WTC11 (cell line): ENCODE measurements around the gene AMACR.

Experiments
- CTCF ChIP-seq: fragments of 200-600 bp; IDR thresholded peaks from 2 replicates; pipeline ENCODE4 v1.8.0; 2022; ENCODE audit warnings: antibody characterized with exemption
- ETV6 ChIP-seq: sonication (generic); formaldehyde crosslinking; IDR thresholded peaks from 2 replicates; pipeline ENCODE4 v1.8.1; 2022; ENCODE audit warnings: mild to moderate bottlenecking, missing genetic modification reagents
- FOXP4 ChIP-seq: sonication (generic); formaldehyde crosslinking; IDR thresholded peaks from 2 replicates; pipeline ENCODE4 v1.8.0; 2022; ENCODE audit warnings: mild to moderate bottlenecking, missing genetic modification reagents
- HMGA2 ChIP-seq: fragments of 250-450 bp; sonication (Bioruptor Pico); IDR thresholded peaks from 2 replicates; pipeline ENCODE4 v1.4.0; 2021; ENCODE audit warnings: mild to moderate bottlenecking, moderate library complexity
- HMGXB4 ChIP-seq: sonication (generic); formaldehyde crosslinking; IDR thresholded peaks from 2 replicates; pipeline ENCODE4 v1.8.1; 2023; ENCODE audit warnings: mild to moderate bottlenecking, moderate library complexity, missing genetic modification reagents
- MAX ChIP-seq: sonication (generic); formaldehyde crosslinking; IDR thresholded peaks from 2 replicates; pipeline ENCODE4 v1.8.0; 2022; ENCODE audit warnings: mild to moderate bottlenecking, missing genetic modification reagents
- MLX ChIP-seq: sonication (generic); formaldehyde crosslinking; IDR thresholded peaks from 2 replicates; pipeline ENCODE4 v1.8.1; 2023; ENCODE audit warnings: mild to moderate bottlenecking, missing genetic modification reagents, moderate library complexity
- PRDM15 ChIP-seq: sonication (generic); formaldehyde crosslinking; IDR thresholded peaks from 2 replicates; pipeline ENCODE4 v1.8.0; 2022; ENCODE audit warnings: missing genetic modification reagents
- SMAD4 ChIP-seq: sonication (generic); formaldehyde crosslinking; IDR thresholded peaks from 2 replicates; pipeline ENCODE4 v1.8.0; 2022; ENCODE audit warnings: mild to moderate bottlenecking, missing genetic modification reagents
- TCF7 ChIP-seq: sonication (generic); formaldehyde crosslinking; IDR thresholded peaks from 2 replicates; pipeline ENCODE4 v1.8.0; 2022; ENCODE audit warnings: mild to moderate bottlenecking, low read depth, missing genetic modification reagents, moderate library complexity
- TEAD1 ChIP-seq: sonication (generic); formaldehyde crosslinking; IDR thresholded peaks from 2 replicates; pipeline ENCODE4 v1.8.0; 2022; ENCODE audit warnings: mild to moderate bottlenecking, missing genetic modification reagents
- USF1 ChIP-seq: sonication (generic); formaldehyde crosslinking; IDR thresholded peaks from 2 replicates; pipeline ENCODE4 v1.8.0; 2022; ENCODE audit warnings: mild to moderate bottlenecking, missing genetic modification reagents
- ZBTB21 ChIP-seq: sonication (generic); formaldehyde crosslinking; IDR thresholded peaks from 2 replicates; pipeline ENCODE4 v1.8.1; 2023; ENCODE audit warnings: mild to moderate bottlenecking, missing genetic modification reagents, borderline replicate concordance
- ZNF232 ChIP-seq: sonication (generic); formaldehyde crosslinking; IDR thresholded peaks from 2 replicates; pipeline ENCODE4 v1.8.0; 2022; ENCODE audit warnings: mild to moderate bottlenecking, missing genetic modification reagents

- no peak for TF ChIP-seq CTCF
- TF ChIP-seq USF1 (CRISPR knock-in tag) = no peak
- TF ChIP-seq TCF7 (CRISPR knock-in tag) = no peak
- no peak for TF ChIP-seq HMGXB4 (CRISPR knock-in tag)
- no peak for TF ChIP-seq ZBTB21 (CRISPR knock-in tag)
- TF ChIP-seq SMAD4 = no peak
- TF ChIP-seq HMGA2 = no peak
- TF ChIP-seq MLX = no peak
- no peak for TF ChIP-seq FOXP4 (CRISPR knock-in tag)
- TF ChIP-seq ZNF232 (CRISPR knock-in tag) = no peak
- no peak for TF ChIP-seq MAX (CRISPR knock-in tag)
- no peak for TF ChIP-seq ETV6 (CRISPR knock-in tag)
- TF ChIP-seq PRDM15 = no peak
- no peak for TF ChIP-seq TEAD1
Measured at GRCh38 chr5:34028349-34028748, 20.5 kb upstream of the AMACR start.
